HG03521 (cell line): ENCODE data around the gene SOSTDC1.
"Not testable (repeated sequence)": the region's sequence is repeated elsewhere in the genome, so short reads cannot be mapped to it uniquely, and the experiment has no call there.

Experiments
- ATAC-seq: cut with Tn5 transposase; IDR thresholded peaks from one replicate; pipeline ENCODE4 v1.9.1; 2021; ENCODE audit warnings: mild to moderate bottlenecking, moderate library complexity; ENCODE audit not compliant: unreplicated experiment

Gene SOSTDC1

DNA sequence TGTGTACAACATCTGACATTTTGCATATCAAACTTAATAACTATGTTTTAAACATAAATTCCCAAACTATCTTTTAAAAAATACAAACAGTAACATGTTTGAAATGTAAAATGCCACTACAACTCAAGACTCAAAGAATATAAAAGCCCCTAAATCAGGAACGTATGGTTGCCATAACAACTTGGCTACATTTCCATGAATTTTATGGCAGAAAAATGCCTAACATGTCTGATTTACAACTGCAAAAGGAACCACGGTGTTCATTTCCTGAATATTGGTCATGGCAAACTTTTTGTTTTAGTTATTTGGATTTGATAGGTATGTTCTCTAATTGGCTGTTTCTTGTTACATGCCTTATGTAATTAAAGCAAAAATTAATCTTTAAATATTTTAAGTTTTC is 2.0 kb downstream of the SOSTDC1 start:
- no peak for ATAC-seq

DNA sequence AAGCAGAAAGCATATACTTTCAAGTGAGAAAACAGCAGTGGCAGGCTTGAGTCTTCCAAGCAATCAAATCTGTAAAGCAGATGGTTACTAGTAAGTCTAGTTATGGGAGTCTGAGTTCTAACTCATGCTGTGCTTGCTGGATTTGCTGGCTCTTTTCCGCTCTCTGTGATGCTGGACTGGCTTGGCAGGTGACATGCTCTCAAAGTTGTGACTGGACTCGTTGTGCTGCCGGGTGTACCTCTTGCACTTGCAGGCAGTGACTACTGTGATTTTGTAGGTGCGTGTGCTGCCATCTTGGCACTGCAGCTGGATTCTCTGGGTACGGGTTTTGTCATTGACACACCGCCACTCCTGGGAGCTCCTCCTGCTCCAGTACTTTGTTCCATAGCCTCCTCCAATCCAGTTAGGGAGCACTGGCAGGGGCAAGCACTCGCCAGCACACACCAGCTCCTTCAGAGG is 3.1 kb downstream of the SOSTDC1 start:
- ATAC-seq, result no peak

DNA sequence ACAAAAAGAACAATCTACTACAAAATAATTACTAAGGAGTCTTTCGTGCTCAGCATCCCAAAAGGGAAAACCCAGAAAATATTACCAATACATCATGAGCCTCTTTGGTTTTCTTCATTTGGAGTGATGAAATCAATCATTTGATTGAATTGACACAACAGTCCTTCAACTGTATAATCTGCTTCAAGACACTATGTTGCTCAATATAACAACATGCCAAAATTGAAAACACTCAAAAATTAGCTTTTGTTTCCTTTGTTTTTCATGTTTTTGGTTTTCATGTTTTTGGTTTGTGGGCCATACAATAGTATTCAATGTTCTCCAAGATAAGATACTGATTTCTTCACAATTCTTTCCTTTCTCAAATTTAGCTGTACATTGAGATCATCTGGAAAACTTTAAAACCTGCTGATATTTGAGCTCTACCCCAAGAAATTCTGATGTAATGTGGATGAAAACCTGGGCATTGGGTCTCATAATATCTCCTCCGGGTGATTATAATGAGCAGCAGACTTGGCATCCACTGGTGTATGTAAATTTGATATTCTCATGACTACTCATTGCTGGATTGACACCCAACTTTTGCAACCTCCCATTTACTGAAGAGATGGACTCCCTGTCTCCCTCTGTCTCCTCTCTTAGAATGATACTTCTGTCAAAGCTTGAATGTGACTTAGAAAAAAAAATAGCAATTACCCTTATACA is 4.6 kb downstream of the SOSTDC1 start:
- ATAC-seq, result no peak

DNA sequence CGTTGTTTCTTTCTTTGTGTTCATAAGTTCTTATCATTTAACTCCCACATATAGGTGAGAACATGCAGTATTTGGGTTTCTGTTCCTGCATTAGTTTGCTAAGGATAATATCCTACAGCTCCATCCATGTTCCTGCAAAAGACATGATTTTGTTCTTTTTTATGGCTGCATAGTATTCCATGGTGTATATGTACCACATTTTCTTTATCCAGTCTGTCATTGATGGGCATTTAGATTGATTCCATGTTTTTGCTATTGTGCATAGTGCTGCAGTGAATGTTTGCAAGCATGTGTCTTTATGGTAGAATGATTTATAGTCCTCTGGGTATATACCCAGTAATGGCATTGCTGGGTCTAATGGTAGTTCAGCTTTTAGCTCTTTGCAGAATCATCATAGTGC is 9.2 kb downstream of the SOSTDC1 start:
- ATAC-seq, result not testable (repeated sequence)

DNA sequence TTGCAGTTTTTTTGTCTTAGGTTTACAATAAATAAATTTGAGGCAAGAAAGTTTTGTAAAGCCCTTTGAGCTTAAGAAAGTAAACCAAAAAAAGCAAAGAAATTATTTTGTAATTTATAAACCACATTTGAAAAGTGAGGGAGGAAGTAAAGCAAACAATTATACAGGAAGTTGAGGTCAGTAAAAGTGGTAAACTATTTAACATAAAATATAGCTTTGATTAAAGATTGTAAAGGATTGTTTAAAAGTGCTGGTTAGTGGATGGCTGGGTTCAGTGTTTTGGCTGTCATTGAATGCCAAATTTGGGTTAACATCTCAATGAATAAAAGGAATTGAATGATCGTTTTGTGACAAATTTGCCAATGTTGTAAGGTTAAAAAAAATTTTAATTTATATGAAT is 9.9 kb downstream of the SOSTDC1 start:
- no peak for ATAC-seq

DNA sequence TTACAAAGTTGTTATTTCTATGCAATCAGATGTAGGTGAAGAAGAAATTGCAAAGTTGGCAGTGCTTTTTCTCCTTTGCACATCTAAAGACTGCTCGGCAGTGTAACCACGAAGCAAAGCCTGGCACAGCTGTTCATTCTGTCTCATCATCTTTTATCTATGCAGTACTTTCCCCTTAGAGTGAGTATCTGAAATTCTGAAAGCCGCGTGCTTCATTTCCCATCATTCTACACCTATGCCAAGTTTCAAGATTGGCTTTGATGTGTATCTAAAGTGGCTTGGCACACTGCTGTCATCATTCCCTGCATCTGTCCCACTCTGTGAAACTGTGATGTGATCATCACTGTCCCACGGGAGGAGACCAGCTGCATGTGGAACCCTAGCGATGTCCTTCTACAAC is 15.2 kb downstream of the SOSTDC1 start:
- ATAC-seq, result no peak

DNA sequence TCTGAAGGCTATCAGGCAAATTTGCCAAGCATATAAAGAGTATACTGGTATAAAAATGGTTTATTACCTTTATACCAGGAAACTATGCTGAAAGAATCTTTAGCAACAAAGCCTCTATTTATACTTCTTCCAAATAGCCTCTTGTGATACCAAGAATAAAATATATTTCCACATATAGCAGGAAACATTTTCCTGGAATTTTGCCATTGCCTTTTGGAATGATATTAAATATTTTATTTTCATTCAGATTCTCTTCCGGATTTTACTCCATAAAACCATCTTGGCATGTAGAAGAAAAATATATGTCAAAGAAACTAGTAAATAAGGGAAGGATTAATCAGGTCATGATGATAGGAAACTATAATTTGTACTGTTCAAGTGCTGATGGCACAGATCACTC is 17.7 kb downstream of the SOSTDC1 start:
- ATAC-seq, result no peak

DNA sequence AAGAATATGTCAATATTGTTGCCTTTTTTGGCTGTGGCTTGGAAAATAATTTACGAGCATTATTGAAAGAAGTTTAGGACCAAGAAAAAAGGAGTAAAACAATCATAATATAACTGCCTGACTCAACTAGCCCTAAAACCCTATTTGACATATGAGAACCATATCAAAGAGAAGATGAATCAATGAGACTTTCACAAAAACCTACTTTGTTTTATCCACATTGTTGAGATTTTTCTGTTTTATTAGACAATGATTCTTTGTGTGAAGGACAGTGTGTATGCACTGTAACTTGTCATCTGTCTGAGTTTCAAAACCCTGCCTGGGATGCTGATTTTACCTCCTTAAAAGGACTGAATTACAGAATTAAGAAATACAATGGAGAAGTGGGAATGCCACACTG is 19.0 kb downstream of the SOSTDC1 start:
- no peak for ATAC-seq

DNA sequence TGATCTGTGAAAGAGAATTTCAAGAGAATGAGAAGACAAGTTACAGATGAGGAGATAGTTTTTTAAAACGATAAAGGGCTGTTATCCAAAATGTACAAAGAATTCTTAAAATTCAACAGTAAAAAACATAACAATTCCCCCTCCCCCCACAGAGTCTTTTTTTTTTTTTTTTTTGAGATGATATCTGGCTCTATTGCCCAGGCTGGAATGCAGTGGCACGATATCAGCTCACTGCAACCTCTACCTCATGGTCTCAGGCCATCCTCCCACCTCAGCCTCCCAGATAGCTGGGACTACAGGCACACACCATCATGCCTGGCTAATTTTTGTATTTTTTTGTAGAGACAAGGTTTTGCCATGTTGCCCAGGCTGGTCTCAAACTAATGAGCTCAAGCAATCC is 21.7 kb downstream of the SOSTDC1 start:
- ATAC-seq, result not testable (repeated sequence)

DNA sequence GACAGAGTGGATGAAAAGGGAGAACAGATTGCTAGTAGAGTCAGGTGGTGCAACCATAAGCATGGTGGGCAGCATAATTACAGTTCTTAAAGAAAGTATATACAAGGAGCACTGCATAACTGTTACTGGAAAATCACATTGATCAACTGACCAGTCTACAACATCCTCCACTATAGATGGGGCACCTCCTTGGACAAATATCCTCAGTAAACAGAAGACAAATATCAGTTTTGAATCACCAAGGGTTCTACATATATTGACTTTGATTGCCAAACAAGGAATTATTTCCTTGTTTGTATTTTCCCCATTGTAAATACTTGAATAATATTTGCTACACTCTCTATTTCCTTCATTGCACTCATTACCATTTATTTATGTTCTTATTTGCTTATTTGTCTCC is 26.6 kb downstream of the SOSTDC1 start:
- ATAC-seq, result no peak

DNA sequence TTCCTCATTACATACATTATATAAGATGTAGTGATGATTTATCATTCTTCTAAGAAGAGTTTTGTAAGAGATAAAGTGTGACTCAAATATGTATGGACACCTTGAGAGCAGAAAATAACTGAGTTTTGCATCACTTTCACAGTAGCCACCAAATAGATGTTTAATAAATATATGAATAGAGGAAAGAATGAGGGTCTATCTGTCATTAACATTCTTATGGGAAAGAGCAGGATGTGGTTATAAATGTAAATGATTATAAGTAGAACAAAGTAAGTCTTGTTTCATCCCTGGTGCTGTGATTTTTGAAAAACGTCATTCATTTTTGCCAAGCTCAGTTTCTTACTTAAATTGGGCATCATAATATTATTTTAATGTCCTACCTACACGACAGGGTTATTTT is 29.2 kb downstream of the SOSTDC1 start:
- ATAC-seq, result no peak

DNA sequence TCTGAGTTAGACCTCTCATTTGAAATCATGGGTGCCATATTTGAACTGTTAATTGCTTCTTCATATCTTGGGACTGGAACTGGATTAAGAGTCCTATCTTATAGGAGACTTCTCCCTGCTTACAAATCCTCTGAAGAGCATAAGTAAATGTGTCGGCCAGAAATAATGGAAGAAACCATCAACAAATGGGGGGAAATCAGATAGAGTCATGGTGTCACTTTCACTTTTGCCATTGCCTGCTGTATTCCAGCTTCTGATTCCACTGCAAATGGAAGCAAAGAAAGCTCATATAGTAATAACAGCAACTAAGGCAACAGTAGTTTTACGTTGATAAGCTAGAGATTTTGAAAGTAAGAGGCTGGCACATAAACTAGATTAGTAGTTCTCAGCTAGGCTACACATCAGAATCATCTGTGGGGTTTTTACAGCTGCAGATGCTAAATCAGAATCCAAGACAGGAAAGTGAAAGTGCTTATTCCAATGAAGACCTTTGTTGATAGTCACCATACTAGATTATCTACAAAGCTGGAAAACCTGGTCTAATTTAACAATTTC is 31.9 kb downstream of the SOSTDC1 start:
- ATAC-seq, result no peak

DNA sequence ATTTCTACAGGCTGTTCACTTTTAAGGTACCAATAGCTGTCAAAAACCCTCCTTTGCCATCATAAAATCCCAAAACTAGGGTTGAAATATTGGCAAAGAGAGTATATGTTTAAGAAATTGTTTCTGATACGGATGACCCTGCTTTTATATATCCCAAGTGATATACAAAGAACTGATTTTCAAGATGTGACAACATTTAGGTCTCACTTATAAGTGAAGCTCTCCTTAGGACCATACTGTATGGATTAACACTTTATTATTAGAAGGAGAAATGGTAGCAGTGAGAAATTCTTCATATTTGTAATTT is 33.2 kb downstream of the SOSTDC1 start:
- no peak for ATAC-seq

DNA sequence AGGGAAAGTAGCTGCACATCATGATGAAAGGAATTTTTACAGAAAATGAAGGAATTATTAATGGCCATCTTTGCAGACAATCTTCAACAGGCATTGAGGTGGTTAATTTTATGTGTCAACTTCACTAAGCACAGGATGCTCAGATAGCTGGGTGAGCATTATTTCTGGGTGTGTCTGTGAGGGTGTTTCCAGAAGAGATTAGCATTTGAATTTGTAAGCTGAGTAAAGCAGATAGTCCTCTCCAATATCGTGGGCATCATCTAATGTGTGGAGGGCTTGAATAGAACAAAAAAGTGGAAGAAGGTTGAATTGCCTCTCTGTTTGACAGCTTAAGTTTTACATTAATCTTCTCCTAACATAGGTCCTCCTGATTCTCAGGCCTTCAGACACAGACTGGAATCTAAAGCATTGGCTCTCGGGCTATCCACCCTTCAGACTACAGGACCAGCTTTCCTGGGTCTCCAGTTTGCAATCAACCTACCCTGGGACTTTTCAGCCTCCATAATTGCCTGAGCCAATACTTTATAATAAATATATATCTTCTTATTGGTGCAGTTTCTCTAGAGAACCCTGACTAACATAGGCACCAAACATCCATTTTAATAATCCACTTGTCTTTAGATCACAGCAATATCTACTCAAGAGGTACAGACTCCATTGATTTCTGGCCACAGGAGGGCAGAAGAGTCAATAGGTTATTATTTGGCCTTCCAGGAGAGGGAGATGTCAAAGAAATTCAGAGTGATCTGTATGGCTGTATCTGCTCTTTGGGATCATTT is 33.7 kb downstream of the SOSTDC1 start:
- no peak for ATAC-seq

DNA sequence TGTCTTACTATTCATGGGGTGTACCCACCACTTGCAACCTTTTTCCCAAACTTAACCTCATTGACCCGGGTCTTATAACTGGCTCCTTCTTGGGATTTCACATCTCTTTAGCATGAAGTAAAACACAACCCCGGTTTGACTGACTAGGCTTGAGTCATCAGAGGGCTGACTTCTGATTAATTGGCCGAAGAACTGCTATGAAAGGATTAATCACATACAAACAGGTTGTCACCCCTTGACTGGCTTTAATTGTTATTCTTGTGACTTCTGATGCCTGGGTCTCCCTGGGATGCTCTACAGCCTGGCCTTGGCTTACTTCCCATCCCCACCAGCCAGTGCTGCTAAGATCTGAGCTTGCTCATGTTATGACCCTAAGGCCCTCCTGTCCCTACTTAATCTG is 35.4 kb downstream of the SOSTDC1 start:
- no peak for ATAC-seq

DNA sequence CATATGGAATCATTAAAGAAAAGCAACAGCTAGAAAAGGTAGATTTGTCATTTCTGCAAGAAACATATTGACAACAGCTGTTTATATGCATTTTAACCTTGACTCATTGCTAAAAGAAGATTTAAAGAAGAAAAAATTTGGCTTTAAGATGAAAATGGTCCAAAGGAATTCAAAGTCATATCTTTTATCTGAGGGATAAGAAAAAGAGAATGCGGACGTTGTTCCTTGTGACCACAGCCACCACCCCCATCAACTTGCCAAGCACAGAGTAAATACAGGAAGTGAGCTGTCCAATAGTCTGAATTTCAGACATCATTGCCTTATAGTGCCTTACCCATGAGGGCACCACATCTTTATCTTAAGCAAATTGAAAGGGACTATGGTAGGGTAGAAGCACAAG is 36.9 kb downstream of the SOSTDC1 start:
- no peak for ATAC-seq

DNA sequence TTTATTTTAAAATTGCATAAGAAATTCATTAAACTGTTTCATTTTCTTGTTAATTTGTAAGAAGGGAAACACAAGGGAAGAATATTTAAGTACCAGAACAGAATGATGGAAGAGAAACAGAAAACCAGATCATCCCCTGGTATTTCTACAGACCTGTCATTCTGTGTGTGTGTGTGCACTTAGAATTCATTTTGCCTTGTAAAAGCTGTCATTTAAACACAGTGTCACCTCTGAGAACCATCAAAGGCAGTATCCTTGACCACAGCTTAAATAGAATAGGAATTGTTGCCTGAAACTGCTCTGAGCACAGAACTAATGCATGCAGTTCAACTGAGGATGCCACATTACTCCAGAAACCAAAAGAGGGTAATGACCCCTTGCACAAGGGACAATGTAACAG is 37.4 kb downstream of the SOSTDC1 start:
- no peak for ATAC-seq

DNA sequence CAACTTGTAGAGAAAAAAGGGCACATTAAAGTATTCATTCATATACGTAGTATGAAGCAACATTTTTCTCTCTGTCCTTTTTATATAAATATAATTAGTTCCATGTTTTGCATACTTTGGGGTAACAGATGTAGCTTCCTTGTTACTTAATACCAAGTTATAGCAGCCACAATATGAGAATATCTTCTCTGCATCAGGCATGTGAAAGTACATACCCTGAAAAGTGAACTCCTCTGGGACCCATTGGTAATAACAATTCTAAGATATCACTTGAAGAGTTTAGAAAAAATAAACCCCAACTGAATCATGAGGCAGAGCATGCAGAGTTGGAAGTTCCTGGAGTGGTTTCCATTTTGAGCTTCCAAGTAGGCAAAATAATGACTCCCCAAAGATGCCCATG is 41.8 kb downstream of the SOSTDC1 start:
- ATAC-seq, result no peak

DNA sequence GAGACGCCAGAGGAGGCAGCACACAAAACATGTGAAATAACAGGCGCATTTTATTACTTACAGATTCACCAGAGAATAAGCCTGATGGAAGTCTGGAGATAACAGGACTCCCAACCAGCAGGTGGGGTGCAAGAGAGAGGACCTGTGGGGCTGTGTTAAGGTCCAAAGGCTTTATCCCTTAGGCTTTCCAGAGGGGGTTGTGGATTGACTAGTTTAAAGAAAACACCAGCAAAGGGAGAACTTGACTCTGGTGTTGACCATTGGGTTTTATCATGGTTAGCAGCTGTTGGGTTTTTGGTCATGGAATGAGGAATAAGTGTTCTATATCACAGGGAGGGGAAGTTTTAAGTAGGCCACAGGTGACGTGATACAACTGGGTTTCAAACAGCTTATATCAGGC is 42.6 kb downstream of the SOSTDC1 start:
- ATAC-seq, result no peak

DNA sequence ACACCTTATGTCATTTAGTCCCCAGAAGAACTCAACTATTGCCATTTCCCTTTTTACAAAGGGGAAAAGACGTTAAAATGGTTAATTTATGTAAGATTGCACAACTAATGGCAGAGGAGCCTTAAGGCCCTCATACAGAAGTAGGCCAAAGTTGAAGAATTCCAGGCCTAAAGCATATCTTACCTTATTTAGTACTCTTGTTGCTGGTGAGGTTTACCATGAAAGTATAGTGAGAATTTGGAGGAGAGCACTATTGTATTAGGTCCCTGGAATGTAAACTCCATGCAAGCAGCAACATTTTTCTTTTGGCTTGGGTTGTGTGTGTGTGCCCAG is 43.5 kb downstream of the SOSTDC1 start:
- no peak for ATAC-seq

DNA sequence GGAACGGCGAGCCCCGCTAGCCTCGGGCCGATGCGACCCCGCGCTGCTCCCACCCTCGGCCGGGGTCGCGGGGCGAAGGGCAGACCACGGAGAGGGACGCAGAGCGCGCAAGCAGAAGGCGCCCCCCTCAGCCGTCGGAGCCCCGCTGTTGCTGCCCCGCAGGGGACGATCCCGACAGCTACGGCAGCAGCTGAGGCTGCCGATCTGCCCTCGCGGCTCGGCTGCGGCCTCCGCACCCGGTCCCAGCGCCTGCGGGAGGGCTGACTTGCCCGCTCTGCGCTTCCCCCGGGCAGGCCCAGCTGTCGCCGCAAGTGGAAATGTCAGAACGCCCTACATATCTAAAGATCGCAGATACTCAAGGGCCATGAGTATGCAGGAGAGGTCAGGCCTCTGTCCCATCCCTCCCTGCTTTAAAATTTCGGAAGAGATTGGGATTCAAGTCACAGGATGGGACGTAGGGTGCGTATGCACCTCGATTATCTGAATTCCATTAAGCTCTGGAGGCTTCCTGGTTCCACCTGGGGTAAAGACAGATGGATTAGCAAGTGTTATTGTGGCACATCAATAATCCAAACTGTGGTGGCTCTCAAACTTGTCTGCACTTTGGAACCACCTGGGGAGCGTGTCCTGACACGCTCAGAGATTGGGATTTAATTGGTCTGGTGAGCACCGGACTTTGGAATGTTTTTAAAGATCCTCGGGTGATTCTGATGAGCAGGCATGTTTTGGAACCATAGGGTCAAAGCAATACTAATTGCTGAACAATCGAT is 44.0 kb downstream of the SOSTDC1 start, which contains the start of gene CRPPA:
Gene CRPPA, minus strand, starts transcription at position 206 of the 770 bp plus-strand sequence. CDS start 216 bp downstream, outside the sequence.
- peak; percentile 16 for ATAC-seq
